Heart left ventricle (tissue), 16 donors: ENCODE measurements around the gene MED31. TPM values are rescaled to one million over a fixed set of nuclear protein-coding genes. Genes with fewer than 3 reads are reported as not detected.

Experiments
- ATAC-seq, 4 donors: fragments of 200-7000 bp; cut with Tn5 transposase; one replicate each; pipeline ENCODE4 v1.9.1; 2020 to 2022; ENCODE audit warnings: moderate library complexity in 4 of 4, mild to moderate bottlenecking in 3 of 4, moderate number of reproducible peaks in 1 of 4
- DNase-seq, 5 donors: peaks; one replicate each; pipeline ENCODE4 v3.0.0-alpha.2; 2020
- H3K27ac ChIP-seq, 12 donors: fragments of 200-600 bp; sonication (generic) in 4 of 12; one replicate each; pipeline versions ENCODE4 v1.5.0 to v1.8.0; 2016 to 2022; ENCODE audit warnings: mild to moderate bottlenecking in 2 of 12
- H3K27me3 ChIP-seq, 9 donors: fragments of 200-600 bp; sonication (generic) in 2 of 9; one replicate each; pipeline versions ENCODE4 v1.5.1 to v1.8.0; 2016 to 2022; ENCODE audit warnings: mild to moderate bottlenecking in 3 of 9
- H3K36me3 ChIP-seq, 9 donors: fragments of 200-600 bp; sonication (generic) in 2 of 9; one replicate each; pipeline versions ENCODE4 v1.5.0 to v1.8.0; 2018 to 2022; ENCODE audit warnings: mild to moderate bottlenecking in 2 of 9
- H3K4me1 ChIP-seq, 12 donors: fragments of 200-600 bp; sonication (generic) in 4 of 12; one replicate each; pipeline versions ENCODE4 v1.5.0 to v1.8.0; 2016 to 2022; ENCODE audit warnings: mild to moderate bottlenecking in 3 of 12
- H3K4me3 ChIP-seq, 12 donors: fragments of 200-600 bp; sonication (generic) in 4 of 12; one replicate each; pipeline versions ENCODE4 v1.5.0 to v1.8.0; 2017 to 2022; ENCODE audit warnings: mild to moderate bottlenecking in 9 of 12, moderate library complexity in 4 of 12
- H3K9me3 ChIP-seq, 12 donors: fragments of 200-600 bp; sonication (generic) in 4 of 12; one replicate each; pipeline versions ENCODE4 v1.5.0 to v1.8.0; 2016 to 2022; ENCODE audit warnings: mild to moderate bottlenecking in 1 of 12
- CTCF ChIP-seq, 12 donors: fragments of 200-600 bp; sonication (generic) in 4 of 12; IDR thresholded peaks; one replicate each; pipeline versions ENCODE4 v1.5.0 to v1.8.0; 2018 to 2022; ENCODE audit warnings: antibody characterized with exemption in 12 of 12, mild to moderate bottlenecking in 5 of 12
- POLR2A ChIP-seq, 2 donors: fragments of 450-650 bp; IDR thresholded peaks; one replicate each; pipeline ENCODE4 v1.6.1; 2017; ENCODE audit warnings: antibody characterized with exemption in 2 of 2, mild to moderate bottlenecking in 2 of 2, moderate library complexity in 2 of 2
- WGBS, 4 donors: extraction: QIAGEN DNeasy Blood & Tissue Kit in 2 of 4; methylation state at CpG; one replicate each; pipeline versions ENCODE4 v1.1.5 to v1.1.7; 2013 to 2018; 5-methylcytosine and 5-hydroxymethylcytosine counted together
- intact Hi-C, 10 donors: fragments of 100-400 bp; cut with DNase I; formaldehyde crosslinking; loops; one replicate each; pipeline versions ENCODE4 v1.11.1 to v1.14.2; 2022
- polyA plus RNA-seq, 2 donors: library from polyadenylated mRNA; stranded (reverse); fragments of 200-250 nt; gene quantifications; one replicate each; pipeline ENCODE4 v1.2.3, GENCODE V29; 2013
- total RNA-seq, 9 donors: library from RNA; depleted of rRNA in 2 of 9; stranded (reverse); fragments of >200 nt in 2 of 9; fragmentation: NEBNext Ultra II Directional in 3 of 9; extraction: Animal tissue kit (Norgen Biotek cat#: 25700) in 3 of 9; gene quantifications; one replicate each; pipeline versions ENCODE4 v1.1.0 to v1.2.4, GENCODE V29; 2016 to 2023
- donor health status: ischemic (EF 13 %, LVEDD 7.1; RV severe dilation, severe dysfunction).
- donor health status: healthy with polysubstance abuse.
- donor health status: DM: no; HTN: yes; CAD: no.
- donor health status: DM: no; HTN: no; CAD: no.
- donor health status: ischemic (EF 25% LVEDD 6.9; RV normal size, moderate dysfunction).
- donor health status: ischemic (EF 25% LVEDD 5.7; RV mildly dilated, moderate dysfunction).
- donor health status: healthy.
- donor health status: DM: yes; HTN: yes; CAD: no.
- donor health status: ischemic (EF 35%, LVEDD 5.7; RV mildly dilated, moderate dysfunction).
- donor health status: nonischemic (EF 11% LVEDD 7.7; RV severe dilation, severe dysfunction).
- donor health status: DM: yes; HTN: yes; CAD: no.
- donor health status: PGD.
- donor health status: ischemic (EF 29% LVEDD 5.4; RV normal size, mild dysfunction).
- donor health status: nonischemic (EF 23%, LVEDD 6.1; RV moderate dilation, normal function).

The MED31 gene
- total and polyA plus RNA-seq, 11 donors: 5.4 to 20.9 (median 13.9) TPM

GRCh38 chr17:6642592-6642991 is 8.8 kb downstream of the MED31 start:
- Histone ChIP-seq H3K36me3 (peaks cover 0 to 53% (median 41%) of the 10 kb centered on the region in 9 donors), H3K4me1 (peaks cover 0 to 37% (median 25%) of the 10 kb centered on the region in 12 donors), H3K27ac (no peak overlapping the region), H3K4me3 (no peak overlapping the region), H3K27me3 (no peaks in the 10 kb centered on the region), H3K9me3 (no peaks in the 10 kb centered on the region)
- 51 to 76% (median 71%) methylated on average over 2 of the region's 2 CpGs for WGBS, 4 donors
- TF ChIP-seq CTCF (IDR thresholded peaks at IDR 0.05) (no peak), POLR2A (IDR thresholded peaks at IDR 0.05) (no peak)
- no peak for DNase-seq
- intact Hi-C loops: no loop called here
- ATAC-seq: no peak

- TF ChIP-seq POLR2A (IDR thresholded peaks at IDR 0.05) (no peak), CTCF (IDR thresholded peaks at IDR 0.05) (no peak)
- Histone ChIP-seq H3K9me3 (no peaks in the 10 kb centered on the region), H3K4me1 (peaks cover 0 to 37% (median 24%) of the 10 kb centered on the region in 12 donors), H3K4me3 (peak overlapping the region; percentile 55 to 98 (median 82)), H3K36me3 (peaks cover 0 to 42% (median 31%) of the 10 kb centered on the region in 9 donors), H3K27ac (peak overlapping the region; percentile 73 to 96 (median 86)), H3K27me3 (no peaks in the 10 kb centered on the region)
- DNase-seq (no peak), ATAC-seq (peak; percentile 5 to 17 (median 12))
- intact Hi-C loops: no loop called here
- 2 to 4% (median 3%) methylated on average over 20 of the region's 20 CpGs for WGBS, 4 donors
Observed at GRCh38 chr17:6641247-6641863, 10.1 kb downstream of the MED31 start.

- DNase-seq (peak; percentile 93 to 96 (median 95)), ATAC-seq (peak; percentile 96 to 99 (median 97))
- Histone ChIP-seq H3K4me1 (peaks cover 0 to 37% (median 24%) of the 10 kb centered on the region in 12 donors), H3K4me3 (peak within 1 kb of the TSS; percentile 55 to 98 (median 82)), H3K9me3 (no peaks in the 10 kb centered on the region), H3K36me3 (peaks cover 0 to 35% (median 31%) of the 10 kb centered on the region in 9 donors), H3K27me3 (no peaks in the 10 kb centered on the region), H3K27ac (peak within 1 kb of the TSS; percentile 73 to 96 (median 86))
- WGBS, 4 donors: 0 to 1% (median 0%) methylated on average over 15 to 52 of the region's 52 CpGs
- intact Hi-C loops: no loop called here
- TF ChIP-seq POLR2A (IDR thresholded peaks at IDR 0.05): peak in 1 of 2 donors; percentile 82
- no peak for TF ChIP-seq CTCF (IDR thresholded peaks at IDR 0.05)
Observed at GRCh38 chr17:6640536-6641246, 10.7 kb downstream of the MED31 start, which contains the start of the genes KIAA0753 and TXNDC17. Gene KIAA0753 (minus strand): TSS chr17:6640711. CDS start chr17:6635103, 5,608 bp downstream. Gene TXNDC17 (plus strand): TSS chr17:6641060. CDS start chr17:6641083, 23 bp downstream.
